ENCODE measurements around the gene HNRNPAB. TPM values are rescaled to one million over a fixed set of nuclear protein-coding genes. Genes with fewer than 3 reads are reported as not detected.

The HNRNPAB gene
- total RNA-seq, 4 donors from 2014 or later = 115 to 199 (median 169) TPM

GRCh38 chr5:178212241-178213002, 8.1 kb downstream of the HNRNPAB start:
- Histone ChIP-seq H3K27me3 (no peaks in the 10 kb centered on the region), H3K9me3 (no peaks in the 10 kb centered on the region), H3K36me3 (peaks cover 0 to 47% (median 26%) of the 10 kb centered on the region in 4 donors), H3K27ac (peak overlapping the region; percentile 99), H3K4me3 (no peak overlapping the region), H3K4me1 (peaks cover 43 to 91% (median 74%) of the 10 kb centered on the region in 4 donors)
- TF ChIP-seq CTCF (IDR thresholded peaks at IDR 0.05) (no peak), POLR2AphosphoS5 (IDR thresholded peaks at IDR 0.05) (no peak), POLR2A (IDR thresholded peaks at IDR 0.05) (peak; percentile 26), EP300 (IDR thresholded peaks at IDR 0.05; ENCODE audit: low read depth) (no peak)
- WGBS, 2 donors (ENCODE audit: low coverage in 1 of 2) = 86% methylated on average over 3 of the region's 3 CpGs; no CpG with 5 or more reads in 1 of the 2 donors
- no peak for DNase-seq
- intact Hi-C loops (cut with DNase I; ENCODE audit: low total_unique reads) (loop anchor here (10.0 kb wide), 1 partner anchor 798 kb away; no protein-coding TSS in a partner anchor), in situ Hi-C loops (cut with MboI; ENCODE audit: low pct_ligation_motif_present in 1 of 4, low pct_unique_long_range_greater_than_20kb in 1 of 4, low sequenced_read_pairs in 3 of 4) (no loop called here)

GRCh38 chr5:178213003-178213461, 8.7 kb downstream of the HNRNPAB start:
- H3K9me3 ChIP-seq = no peaks in the 10 kb centered on the region
- in situ Hi-C loops (cut with MboI; ENCODE audit: low pct_ligation_motif_present in 1 of 4, low pct_unique_long_range_greater_than_20kb in 1 of 4, low sequenced_read_pairs in 3 of 4) = no loop called here
- no peak overlapping the region for H3K4me3 ChIP-seq
- no peaks in the 10 kb centered on the region for H3K27me3 ChIP-seq
- peaks cover 0 to 47% (median 25%) of the 10 kb centered on the region in 4 donors for H3K36me3 ChIP-seq
- intact Hi-C loops (cut with DNase I; ENCODE audit: low total_unique reads) = loop anchor here (10.0 kb wide), 1 partner anchor 798 kb away; no protein-coding TSS in a partner anchor
- no peak for TF ChIP-seq CTCF (IDR thresholded peaks at IDR 0.05)
- TF ChIP-seq EP300 (IDR thresholded peaks at IDR 0.05; ENCODE audit: low read depth) = no peak
- peak; percentile 0 for TF ChIP-seq POLR2A (IDR thresholded peaks at IDR 0.05)
- peak in 2 of 3 donors; percentile 11 for TF ChIP-seq POLR2AphosphoS5 (IDR thresholded peaks at IDR 0.05)
- DNase-seq = no peak
- WGBS, 2 donors (ENCODE audit: low coverage in 1 of 2) = 36 to 38% methylated on average over 2 to 4 of the region's 4 CpGs
- peak overlapping the region; percentile 99 for H3K27ac ChIP-seq
- H3K4me1 ChIP-seq = peaks cover 39 to 86% (median 69%) of the 10 kb centered on the region in 4 donors

GRCh38 chr5:178213748-178214151, 9.4 kb downstream of the HNRNPAB start:
- WGBS, 2 donors (ENCODE audit: low coverage in 1 of 2) = 47 to 86% methylated on average over 1 to 8 of the region's 8 CpGs
- peak; percentile 82 for DNase-seq

More at GRCh38 chr5:178213748-178214151, 9.4 kb downstream of the HNRNPAB start:
- TF ChIP-seq POLR2AphosphoS5 (IDR thresholded peaks at IDR 0.05) (no peak), CTCF (IDR thresholded peaks at IDR 0.05) (no peak)
- Histone ChIP-seq H3K9me3 (no peaks in the 10 kb centered on the region), H3K27ac (peak overlapping the region; percentile 99), H3K4me1 (peaks cover 33 to 79% (median 63%) of the 10 kb centered on the region in 4 donors), H3K27me3 (no peaks in the 10 kb centered on the region), H3K36me3 (peaks cover 0 to 47% (median 24%) of the 10 kb centered on the region in 4 donors), H3K4me3 (no peak overlapping the region)
- intact Hi-C loops (cut with DNase I; ENCODE audit: low total_unique reads) (loop anchor here (10.0 kb wide), 1 partner anchor 799 kb away; no protein-coding TSS in a partner anchor), in situ Hi-C loops (cut with MboI; ENCODE audit: low pct_ligation_motif_present in 1 of 4, low pct_unique_long_range_greater_than_20kb in 1 of 4, low sequenced_read_pairs in 3 of 4) (no loop called here)
